Endothelial cell of umbilical vein (primary cell): ENCODE results near the gene OSBPL10.

Source experiments
- EZH2 ChIP-seq: IDR thresholded peaks from 2 replicates; pipeline ENCODE4 v1.6.1; 2012; ENCODE audit warnings: borderline replicate concordance, low read depth, mild to moderate bottlenecking, moderate library complexity, low read length, inconsistent platforms; ENCODE audit not compliant: severe bottlenecking
- GATA2 ChIP-seq: IDR thresholded peaks from 2 replicates; pipeline ENCODE4 v1.7.0; 2011; ENCODE audit warnings: low read depth, mild to moderate bottlenecking, moderate library complexity, mixed read lengths, low read length; ENCODE audit not compliant: insufficient read length, insufficient read depth
- MAX ChIP-seq: IDR thresholded peaks from 2 replicates; pipeline ENCODE4 v1.6.1; 2011; ENCODE audit not compliant: insufficient read depth, insufficient read length
- MYC ChIP-seq: IDR thresholded peaks from one replicate; pipeline ENCODE4 v1.6.1; 2011; ENCODE audit warnings: mild to moderate bottlenecking, low read depth, low read length
- POLR2A ChIP-seq: IDR thresholded peaks from 2 replicates; pipeline ENCODE4 v1.6.1; 2012; ENCODE audit warnings: low read depth, mild to moderate bottlenecking, control low read depth, low read length
- POLR2AphosphoS5 ChIP-seq: IDR thresholded peaks from 2 replicates; pipeline ENCODE4 v1.6.1; 2012; ENCODE audit warnings: low read depth, mild to moderate bottlenecking, control low read depth, low read length, moderate library complexity; ENCODE audit not compliant: insufficient read depth
- TF ChIP-seq, protein P1 (sequence below), 2 donors: IDR thresholded peaks; 1 replicate in 1 of 2; 2 replicates in 1 of 2; pipeline ENCODE4 v1.5.1; 2011; ENCODE audit warnings: low read length in 2 of 2, mild to moderate bottlenecking in 2 of 2, moderate library complexity in 2 of 2, control low read depth in 1 of 2, inconsistent platforms in 1 of 2, low read depth in 1 of 2; ENCODE audit not compliant: insufficient read depth in 1 of 2; ENCODE audit errors: extremely low read depth in 1 of 2

DNA sequence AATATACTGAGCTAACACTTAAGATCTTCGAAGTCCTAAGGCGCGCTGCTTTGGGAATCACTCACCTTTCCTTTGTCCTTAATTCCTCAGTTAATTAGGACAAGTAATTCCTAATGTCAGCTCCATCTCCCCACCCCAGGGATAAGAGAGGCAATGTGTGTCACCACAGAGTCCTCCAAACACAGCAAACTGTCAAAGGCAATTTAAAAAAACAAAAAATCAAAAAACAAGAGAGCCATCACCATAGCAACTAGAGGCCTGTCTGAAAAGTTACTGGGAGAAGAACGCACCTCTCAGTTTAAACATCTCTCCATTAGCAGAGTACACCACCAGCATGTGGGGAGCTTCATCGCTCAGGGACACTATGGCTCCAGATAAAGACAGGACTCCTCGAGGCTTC lies 101.7 kb downstream of the OSBPL10 start:
- no peak for TF ChIP-seq MAX
- no peak for TF ChIP-seq POLR2A
- TF ChIP-seq, protein P1, sequence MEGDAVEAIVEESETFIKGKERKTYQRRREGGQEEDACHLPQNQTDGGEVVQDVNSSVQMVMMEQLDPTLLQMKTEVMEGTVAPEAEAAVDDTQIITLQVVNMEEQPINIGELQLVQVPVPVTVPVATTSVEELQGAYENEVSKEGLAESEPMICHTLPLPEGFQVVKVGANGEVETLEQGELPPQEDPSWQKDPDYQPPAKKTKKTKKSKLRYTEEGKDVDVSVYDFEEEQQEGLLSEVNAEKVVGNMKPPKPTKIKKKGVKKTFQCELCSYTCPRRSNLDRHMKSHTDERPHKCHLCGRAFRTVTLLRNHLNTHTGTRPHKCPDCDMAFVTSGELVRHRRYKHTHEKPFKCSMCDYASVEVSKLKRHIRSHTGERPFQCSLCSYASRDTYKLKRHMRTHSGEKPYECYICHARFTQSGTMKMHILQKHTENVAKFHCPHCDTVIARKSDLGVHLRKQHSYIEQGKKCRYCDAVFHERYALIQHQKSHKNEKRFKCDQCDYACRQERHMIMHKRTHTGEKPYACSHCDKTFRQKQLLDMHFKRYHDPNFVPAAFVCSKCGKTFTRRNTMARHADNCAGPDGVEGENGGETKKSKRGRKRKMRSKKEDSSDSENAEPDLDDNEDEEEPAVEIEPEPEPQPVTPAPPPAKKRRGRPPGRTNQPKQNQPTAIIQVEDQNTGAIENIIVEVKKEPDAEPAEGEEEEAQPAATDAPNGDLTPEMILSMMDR (IDR thresholded peaks at IDR 0.05; ENCODE audit: extremely low read depth in 1 of 2, insufficient read depth in 1 of 2, low read depth in 1 of 2, low read length in 2 of 2): no peak
- TF ChIP-seq EZH2: no peak
- TF ChIP-seq POLR2AphosphoS5: no peak
- no peak for TF ChIP-seq GATA2
- TF ChIP-seq MYC: no peak
